Brain microvascular endothelial cell (primary cell): ENCODE results near the gene LRRC36.

Experiments
- DNase-seq: peaks from one replicate; pipeline ENCODE4 v3.0.0-alpha.2; 2020
- H3K27ac ChIP-seq: fragments of 250-450 bp; sonication (Bioruptor Pico); 2 replicates; pipeline ENCODE4 v1.5.1; 2020; ENCODE audit warnings: mild to moderate bottlenecking, moderate library complexity
- H3K27me3 ChIP-seq: fragments of 250-450 bp; sonication (Bioruptor Pico); replicated peaks from 2 replicates; pipeline ENCODE4 v1.5.1; 2020; ENCODE audit warnings: mild to moderate bottlenecking
- H3K36me3 ChIP-seq: fragments of 250-450 bp; sonication (Bioruptor Pico); replicated peaks from 2 replicates; pipeline ENCODE4 v1.5.1; 2020; ENCODE audit warnings: mild to moderate bottlenecking
- H3K4me3 ChIP-seq: 2 replicates; pipeline ENCODE4 v1.5.1; 2011; ENCODE audit warnings: low read depth, mild to moderate bottlenecking, control low read depth, low read length, moderate library complexity
- in situ Hi-C: cut with HindIII; loops from 2 replicates; pipeline ENCODE4 v1.10.0; 2017; ENCODE audit warnings: low sequenced_read_pairs, low pct_ligation_motif_present
- TF ChIP-seq, protein P1 (sequence below): IDR thresholded peaks from 2 replicates; pipeline ENCODE4 v1.5.1; 2011; ENCODE audit warnings: low read depth, mild to moderate bottlenecking, moderate library complexity, low read length, control low read depth, inconsistent platforms; ENCODE audit errors: missing control alignments

LRRC36 gene, protein sequence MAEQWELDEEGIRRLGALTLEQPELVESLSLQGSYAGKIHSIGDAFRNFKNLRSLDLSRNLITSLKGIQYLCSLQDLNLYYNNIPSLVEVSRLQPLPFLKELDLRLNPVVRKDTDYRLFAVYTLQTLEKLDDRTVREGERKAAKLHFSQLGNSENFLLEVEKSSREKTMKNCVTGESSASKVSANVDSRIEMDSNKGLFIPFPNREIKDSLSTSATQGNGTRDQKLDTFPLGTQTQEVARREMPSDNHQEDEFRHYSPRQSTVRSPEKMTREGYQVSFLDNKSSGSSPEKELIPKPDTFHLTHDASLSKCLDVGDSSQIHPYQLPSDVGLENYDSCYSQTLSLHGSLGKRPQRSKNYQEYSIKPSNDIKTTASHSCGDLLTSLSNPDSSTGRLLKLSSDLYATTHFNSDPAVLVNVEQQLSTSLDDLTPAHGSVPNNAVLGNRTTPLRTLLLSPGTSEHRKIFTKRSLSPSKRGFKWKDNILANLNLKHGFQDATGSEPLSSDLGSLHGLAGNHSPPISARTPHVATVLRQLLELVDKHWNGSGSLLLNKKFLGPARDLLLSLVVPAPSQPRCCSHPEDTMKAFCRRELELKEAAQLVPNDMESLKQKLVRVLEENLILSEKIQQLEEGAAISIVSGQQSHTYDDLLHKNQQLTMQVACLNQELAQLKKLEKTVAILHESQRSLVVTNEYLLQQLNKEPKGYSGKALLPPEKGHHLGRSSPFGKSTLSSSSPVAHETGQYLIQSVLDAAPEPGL

DNA sequence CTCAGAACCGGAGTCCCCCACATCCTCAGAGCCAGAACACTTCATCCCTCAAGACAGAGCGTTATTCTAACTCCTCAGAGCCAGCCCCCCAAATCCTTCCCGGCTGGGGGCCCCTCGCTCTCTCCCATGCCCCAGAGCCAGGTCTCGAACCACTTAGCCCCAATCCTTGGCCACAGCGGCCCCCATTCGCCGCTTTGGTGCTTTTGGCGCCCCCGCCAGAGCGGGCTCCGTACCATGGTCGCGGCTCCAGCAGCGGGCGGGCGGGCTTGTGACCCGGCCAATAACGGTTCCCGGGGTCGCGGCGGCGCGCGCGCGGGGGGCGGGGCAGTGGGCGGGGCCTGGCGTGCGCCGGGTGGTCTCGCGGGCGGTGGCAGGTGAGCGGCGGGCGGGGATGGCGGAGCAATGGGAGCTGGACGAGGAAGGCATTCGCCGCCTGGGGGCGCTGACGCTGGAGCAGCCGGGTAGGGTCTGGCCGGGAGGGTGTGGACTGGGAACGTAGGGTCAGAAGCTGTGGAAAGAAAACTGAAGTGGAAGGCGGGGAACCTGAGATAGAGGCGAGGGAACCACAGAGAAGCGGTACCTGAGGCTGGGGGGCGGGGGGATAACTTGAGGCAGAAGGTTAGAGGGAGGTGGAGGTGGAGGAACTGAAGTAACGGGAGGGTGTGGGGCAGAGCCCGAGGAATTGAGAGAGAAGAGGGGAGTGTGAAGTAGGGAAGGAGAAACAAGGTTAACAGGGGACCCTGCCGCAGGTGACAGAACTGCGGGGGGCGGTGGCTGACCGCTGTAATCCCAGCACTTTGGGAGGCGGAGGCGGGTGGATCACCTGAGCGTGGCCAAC lies at the start of gene LRRC36, which contains the start of gene KCTD19:
LRRC36 (plus strand) TSS at position 344 of the 838 bp plus-strand sequence; CDS start at position 392, 48 bp downstream.
KCTD19 (minus strand) TSS at position 270 of the 838 bp plus-strand sequence; CDS start at position 236, 34 bp downstream.
- Histone ChIP-seq H3K36me3 (no peaks in the 10 kb centered on the region), H3K27ac (no peak within 1 kb of the TSS), H3K27me3 (peaks cover 9% of the 10 kb centered on the region), H3K4me3 (peak within 1 kb of the TSS; percentile 45)
- TF ChIP-seq, protein P1, sequence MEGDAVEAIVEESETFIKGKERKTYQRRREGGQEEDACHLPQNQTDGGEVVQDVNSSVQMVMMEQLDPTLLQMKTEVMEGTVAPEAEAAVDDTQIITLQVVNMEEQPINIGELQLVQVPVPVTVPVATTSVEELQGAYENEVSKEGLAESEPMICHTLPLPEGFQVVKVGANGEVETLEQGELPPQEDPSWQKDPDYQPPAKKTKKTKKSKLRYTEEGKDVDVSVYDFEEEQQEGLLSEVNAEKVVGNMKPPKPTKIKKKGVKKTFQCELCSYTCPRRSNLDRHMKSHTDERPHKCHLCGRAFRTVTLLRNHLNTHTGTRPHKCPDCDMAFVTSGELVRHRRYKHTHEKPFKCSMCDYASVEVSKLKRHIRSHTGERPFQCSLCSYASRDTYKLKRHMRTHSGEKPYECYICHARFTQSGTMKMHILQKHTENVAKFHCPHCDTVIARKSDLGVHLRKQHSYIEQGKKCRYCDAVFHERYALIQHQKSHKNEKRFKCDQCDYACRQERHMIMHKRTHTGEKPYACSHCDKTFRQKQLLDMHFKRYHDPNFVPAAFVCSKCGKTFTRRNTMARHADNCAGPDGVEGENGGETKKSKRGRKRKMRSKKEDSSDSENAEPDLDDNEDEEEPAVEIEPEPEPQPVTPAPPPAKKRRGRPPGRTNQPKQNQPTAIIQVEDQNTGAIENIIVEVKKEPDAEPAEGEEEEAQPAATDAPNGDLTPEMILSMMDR, result peak; percentile 63
- in situ Hi-C loops, result no loop called here
- DNase-seq, result no peak

DNA sequence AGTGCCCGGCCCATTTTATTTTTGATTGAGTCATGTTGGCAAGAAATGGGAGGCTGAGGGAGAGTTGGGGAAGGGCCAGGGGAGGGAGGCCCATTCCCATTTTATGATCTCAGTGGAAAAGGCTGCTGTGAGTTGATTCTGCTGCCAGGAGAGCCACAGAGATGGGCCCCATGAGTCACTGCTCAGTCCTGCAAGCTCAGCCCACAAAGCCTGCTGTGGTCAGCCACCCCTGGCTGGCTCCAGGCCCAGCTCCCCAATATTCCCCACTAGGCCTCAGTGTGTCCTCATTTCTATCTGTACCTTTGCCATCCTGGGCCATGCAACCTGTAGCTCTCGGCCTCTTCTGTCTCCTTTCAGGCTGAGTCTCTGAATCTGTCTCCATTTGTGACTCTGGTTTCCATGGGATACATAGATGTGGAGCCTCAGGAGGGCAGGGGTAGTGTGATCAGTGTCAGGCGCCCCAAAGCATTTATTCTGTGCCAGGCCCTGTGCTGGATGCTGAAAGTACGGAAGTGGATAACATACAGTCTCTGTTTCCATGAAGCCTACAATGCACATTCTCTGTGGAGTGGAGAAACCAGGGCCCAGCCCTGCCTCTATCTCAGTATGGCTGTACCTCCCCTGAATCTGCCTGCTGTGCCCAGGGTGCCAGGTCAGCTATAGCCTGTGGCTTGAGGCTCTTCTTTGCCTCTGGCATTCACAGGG lies 49.2 kb upstream of the LRRC36 start:
- peak overlapping the region; percentile 9 for H3K4me3 ChIP-seq
- no peaks in the 10 kb centered on the region for H3K36me3 ChIP-seq
- no peaks in the 10 kb centered on the region for H3K27me3 ChIP-seq
- DNase-seq, result peak; percentile 98
- H3K27ac ChIP-seq, result peak overlapping the region; percentile 64
- TF ChIP-seq, protein P1, result no peak
- in situ Hi-C loops, result no loop called here

DNA sequence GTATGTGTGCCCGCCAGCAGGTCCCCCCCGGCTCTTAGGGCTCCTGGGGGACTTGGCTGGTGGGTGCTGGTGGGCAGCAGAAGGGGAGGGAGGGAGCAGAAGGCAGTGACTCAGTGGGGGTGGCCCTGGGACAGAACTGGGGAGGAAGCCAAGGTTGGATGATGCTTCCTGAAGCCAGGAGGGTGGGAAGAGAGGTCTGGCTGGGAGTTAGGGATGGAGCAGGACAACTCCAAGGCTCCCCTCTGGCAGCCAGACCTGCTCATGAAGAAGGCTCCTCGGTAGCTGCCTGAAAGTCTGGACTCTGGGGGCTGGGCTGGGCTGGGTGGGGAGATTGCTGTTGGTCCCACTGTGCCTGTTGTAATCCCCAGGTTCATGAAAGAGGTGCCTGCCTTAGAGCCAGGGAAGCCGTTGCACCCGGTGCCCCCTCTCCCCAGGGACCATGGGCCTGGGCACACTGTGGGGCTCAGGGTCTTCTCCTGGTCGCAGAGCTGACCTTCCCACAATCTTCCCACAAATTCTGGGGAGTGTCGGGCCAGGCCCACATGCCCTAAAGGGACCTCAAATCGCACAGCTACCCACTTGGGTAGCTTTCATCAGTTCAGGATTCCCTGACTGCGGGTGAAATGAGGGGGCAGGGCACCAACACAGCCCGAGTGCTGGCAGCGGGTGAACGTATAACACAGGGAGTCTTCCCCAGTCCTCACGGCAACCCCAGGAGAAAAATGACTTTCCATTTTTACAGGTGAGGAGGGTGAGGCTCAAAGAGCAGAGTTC lies 48.4 kb upstream of the LRRC36 start:
- no peaks in the 10 kb centered on the region for H3K27me3 ChIP-seq
- no peaks in the 10 kb centered on the region for H3K36me3 ChIP-seq
- DNase-seq, result peak; percentile 60
- TF ChIP-seq, protein P1, result no peak
- in situ Hi-C loops, result no loop called here
- peak overlapping the region; percentile 48 for H3K4me3 ChIP-seq
- peak overlapping the region; percentile 64 for H3K27ac ChIP-seq

DNA sequence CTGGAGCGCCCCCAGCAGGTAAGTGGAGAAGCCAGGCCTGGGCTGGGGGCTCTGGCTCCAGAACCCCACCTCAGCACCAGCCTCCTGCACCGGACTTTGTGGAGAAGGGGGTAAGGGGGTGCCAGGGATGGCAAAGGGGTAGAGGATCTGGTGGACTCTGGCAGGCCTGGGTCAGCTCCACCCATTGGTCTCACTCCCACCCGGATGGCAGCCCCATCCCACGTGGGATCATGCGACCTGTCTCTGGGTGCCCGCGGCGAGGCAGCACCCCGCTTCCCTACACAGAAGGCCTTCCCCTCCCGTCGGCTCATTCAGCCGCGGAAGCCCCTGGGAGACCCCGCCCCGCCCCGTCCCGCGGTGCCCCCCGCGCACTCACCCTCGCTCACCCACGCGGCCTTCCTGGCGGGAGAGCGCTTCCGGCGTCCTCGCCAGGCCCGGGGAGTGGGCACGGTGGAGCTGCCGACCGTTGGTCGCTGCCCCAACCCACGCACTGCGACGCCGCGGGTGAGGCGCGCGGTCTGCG lies 47.8 kb upstream of the LRRC36 start:
- Histone ChIP-seq H3K4me3 (peak overlapping the region; percentile 48), H3K27ac (peak overlapping the region; percentile 64), H3K36me3 (no peaks in the 10 kb centered on the region), H3K27me3 (no peaks in the 10 kb centered on the region)
- in situ Hi-C loops, result no loop called here
- no peak for DNase-seq
- TF ChIP-seq, protein P1, result peak; percentile 44
